Measurements from ENCODE around the gene AKT1.
"Not testable (repeated sequence)": the region's sequence is repeated elsewhere in the genome, so short reads cannot be mapped to it uniquely, and the experiment has no call there.

The AKT1 gene

GRCh38 chr14:104818714-104819161 is 23.2 kb upstream of the AKT1 start:
- no peak for DNase-seq

- DNase-seq = no peak
Measured at GRCh38 chr14:104817930-104818713, 22.6 kb upstream of the AKT1 start.

- no peak for DNase-seq
Measured at GRCh38 chr14:104816616-104816884, 21.0 kb upstream of the AKT1 start.

GRCh38 chr14:104814701-104815100 is 19.2 kb upstream of the AKT1 start:
- not testable (repeated sequence) for DNase-seq

GRCh38 chr14:104813286-104813685 is 17.7 kb upstream of the AKT1 start:
- DNase-seq = no peak

GRCh38 chr14:104810316-104810715 is 14.8 kb upstream of the AKT1 start:
- DNase-seq = no peak

GRCh38 chr14:104808456-104808855 is 12.9 kb upstream of the AKT1 start:
- DNase-seq = no peak

GRCh38 chr14:104806625-104807465 is 11.3 kb upstream of the AKT1 start:
- no peak for DNase-seq

GRCh38 chr14:104805941-104806624 is 10.5 kb upstream of the AKT1 start:
- no peak for DNase-seq

GRCh38 chr14:104805326-104805678 is 9.8 kb upstream of the AKT1 start:
- no peak for DNase-seq

- no peak for DNase-seq
Measured at GRCh38 chr14:104804481-104805325, 9.2 kb upstream of the AKT1 start.

GRCh38 chr14:104803912-104804410 is 8.4 kb upstream of the AKT1 start:
- no peak for DNase-seq

- DNase-seq = no peak
Measured at GRCh38 chr14:104803280-104803911, 7.8 kb upstream of the AKT1 start.

GRCh38 chr14:104802394-104803184 is 7.0 kb upstream of the AKT1 start:
- no peak for DNase-seq

- DNase-seq = no peak
Measured at GRCh38 chr14:104801520-104802393, 6.2 kb upstream of the AKT1 start.

GRCh38 chr14:104800771-104801519 is 5.4 kb upstream of the AKT1 start, which contains the start of gene ZBTB42:
Gene ZBTB42 (plus strand): TSS chr14:104801101. CDS start chr14:104801198, 97 bp downstream.
- DNase-seq = peak; percentile 71 to 77

- DNase-seq = peak; percentile 77 to 81
Measured at GRCh38 chr14:104800015-104800770, 4.6 kb upstream of the AKT1 start.

- DNase-seq = no peak
Measured at GRCh38 chr14:104799244-104800014, 3.9 kb upstream of the AKT1 start.
